Neural progenitor cell (in vitro differentiated cells): Measurements from ENCODE around the gene HSD17B7. TPM values are rescaled to one million over a fixed set of nuclear protein-coding genes. Genes with fewer than 3 reads are reported as not detected.

Experiments used
- DNase-seq: peaks from one replicate; pipeline ENCODE4 v3.0.0-alpha.2; 2016; ENCODE audit warnings: low spot score
- H2AFZ ChIP-seq: fragments of 200-600 bp; sonication (generic); replicated peaks from 2 replicates; pipeline ENCODE4 v1.6.1; 2016; ENCODE audit warnings: antibody characterized with exemption
- H3F3A ChIP-seq: fragments of 200-600 bp; sonication (generic); 2 replicates; pipeline ENCODE4 v1.6.1; 2016; ENCODE audit warnings: antibody characterized with exemption, low read depth
- H3K27ac ChIP-seq: fragments of 200-600 bp; sonication (generic); 2 replicates; pipeline ENCODE4 v1.5.1; 2016; ENCODE audit warnings: mild to moderate bottlenecking
- H3K27me3 ChIP-seq: fragments of 200-600 bp; sonication (generic); 2 replicates; pipeline ENCODE4 v1.6.1; 2016; ENCODE audit warnings: mild to moderate bottlenecking, moderate library complexity
- H3K36me3 ChIP-seq: fragments of 200-600 bp; sonication (generic); 2 replicates; pipeline ENCODE4 v1.5.1; 2016
- H3K4me1 ChIP-seq: fragments of 200-600 bp; sonication (generic); 2 replicates; pipeline ENCODE4 v1.6.1; 2016; ENCODE audit warnings: mixed run types
- H3K4me2 ChIP-seq: fragments of 200-600 bp; sonication (generic); 2 replicates; pipeline ENCODE4 v1.6.1; 2016
- H3K4me3 ChIP-seq: fragments of 200-600 bp; sonication (generic); 2 replicates; pipeline ENCODE4 v1.5.1; 2016
- H3K79me2 ChIP-seq: fragments of 200-600 bp; sonication (generic); 2 replicates; pipeline ENCODE4 v1.6.1; 2016; ENCODE audit warnings: low read depth
- H3K9ac ChIP-seq: fragments of 200-600 bp; sonication (generic); 2 replicates; pipeline ENCODE4 v1.6.1; 2016
- H3K9me3 ChIP-seq: fragments of 200-600 bp; sonication (generic); 2 replicates; pipeline ENCODE4 v1.5.1; 2016; ENCODE audit warnings: low read depth
- H4K20me1 ChIP-seq: fragments of 200-600 bp; sonication (generic); 2 replicates; pipeline ENCODE4 v1.6.1; 2016; ENCODE audit warnings: low read depth
- H3K27ac Mint-ChIP-seq: 3 replicates; pipeline ENCODE4 v1.8.0; 2021; ENCODE audit warnings: mixed read lengths
- H3K27me3 Mint-ChIP-seq: 2 replicates; pipeline ENCODE4 v1.8.0; 2022; ENCODE audit warnings: low read depth, mild to moderate bottlenecking, inconsistent platforms, moderate library complexity, mixed read lengths; ENCODE audit not compliant: insufficient read depth
- H3K36me3 Mint-ChIP-seq: 3 replicates; pipeline ENCODE4 v1.8.0; 2021; ENCODE audit warnings: mixed read lengths
- H3K4me1 Mint-ChIP-seq: 3 replicates; pipeline ENCODE4 v1.8.0; 2021; ENCODE audit warnings: mixed read lengths
- H3K4me3 Mint-ChIP-seq: 3 replicates; pipeline ENCODE4 v1.8.0; 2021; ENCODE audit warnings: mild to moderate bottlenecking, moderate library complexity, mixed read lengths
- H3K9me3 Mint-ChIP-seq: 3 replicates; pipeline ENCODE4 v1.8.0; 2020; ENCODE audit warnings: mixed read lengths
- CTCF ChIP-seq: fragments of 200-600 bp; sonication (generic); IDR thresholded peaks from 2 replicates; pipeline ENCODE4 v1.5.1; 2017; ENCODE audit warnings: antibody characterized with exemption, mild to moderate bottlenecking
- EZH2 ChIP-seq: fragments of 200-600 bp; sonication (generic); IDR thresholded peaks from 2 replicates; pipeline ENCODE4 v1.6.1; 2017; ENCODE audit warnings: antibody characterized with exemption, mild to moderate bottlenecking, moderate library complexity
- EZH2phosphoT487 ChIP-seq: fragments of 200-600 bp; sonication (generic); IDR thresholded peaks from 2 replicates; pipeline ENCODE4 v1.6.1; 2017; ENCODE audit warnings: antibody characterized with exemption
- total RNA-seq: library from RNA; depleted of rRNA; stranded (reverse); fragments of >200 nt; gene quantifications from 2 replicates; pipeline ENCODE4 v1.2.3, GENCODE V29; 2015; ENCODE audit warnings: low replicate concordance

Gene HSD17B7
- total RNA-seq, 1 donor from 2014 or later, result 48.0 TPM

DNA sequence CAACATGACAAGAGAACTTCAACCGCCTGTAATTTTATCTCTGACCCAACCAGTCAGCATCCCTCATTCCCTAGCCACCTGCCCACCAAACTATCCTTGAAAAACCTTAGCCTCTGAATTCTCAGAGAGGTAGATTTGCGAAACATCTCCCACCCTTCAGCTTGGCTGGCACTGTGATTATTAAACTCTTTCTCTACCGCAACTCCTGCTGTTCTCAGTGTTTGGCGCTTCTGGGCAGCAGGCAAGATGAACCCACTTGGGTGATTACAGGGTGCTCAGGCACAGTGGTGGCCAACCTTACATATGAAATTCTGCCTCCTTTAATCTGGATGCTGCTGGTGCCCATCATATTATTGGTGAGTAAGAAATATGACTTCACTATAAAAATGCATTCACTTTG, 48.4 kb downstream of the HSD17B7 start:
- Histone ChIP-seq H3F3A (no peaks in the 10 kb centered on the region), H3K36me3 (no peaks in the 10 kb centered on the region), H3K4me1 (peaks cover 11% of the 10 kb centered on the region), H3K27ac (no peak overlapping the region), H3K79me2 (no peaks in the 10 kb centered on the region), H4K20me1 (no peaks in the 10 kb centered on the region), H3K4me2 (no peak overlapping the region), H3K4me3 (no peak overlapping the region), H3K27me3 (no peaks in the 10 kb centered on the region), H3K9ac (no peak overlapping the region), H3K9me3 (peaks cover 9% of the 10 kb centered on the region), H2AFZ (no peak overlapping the region)
- no peak overlapping the region for H3K4me3 Mint-ChIP-seq
- peaks cover 3% of the 10 kb centered on the region for H3K36me3 Mint-ChIP-seq
- H3K9me3 Mint-ChIP-seq, result peaks cover 6% of the 10 kb centered on the region
- no peak overlapping the region for H3K27ac Mint-ChIP-seq
- H3K27me3 Mint-ChIP-seq, result no peaks in the 10 kb centered on the region
- no peaks in the 10 kb centered on the region for H3K4me1 Mint-ChIP-seq
- DNase-seq, result no peak
- TF ChIP-seq EZH2 (no peak), CTCF (no peak), EZH2phosphoT487 (no peak)

DNA sequence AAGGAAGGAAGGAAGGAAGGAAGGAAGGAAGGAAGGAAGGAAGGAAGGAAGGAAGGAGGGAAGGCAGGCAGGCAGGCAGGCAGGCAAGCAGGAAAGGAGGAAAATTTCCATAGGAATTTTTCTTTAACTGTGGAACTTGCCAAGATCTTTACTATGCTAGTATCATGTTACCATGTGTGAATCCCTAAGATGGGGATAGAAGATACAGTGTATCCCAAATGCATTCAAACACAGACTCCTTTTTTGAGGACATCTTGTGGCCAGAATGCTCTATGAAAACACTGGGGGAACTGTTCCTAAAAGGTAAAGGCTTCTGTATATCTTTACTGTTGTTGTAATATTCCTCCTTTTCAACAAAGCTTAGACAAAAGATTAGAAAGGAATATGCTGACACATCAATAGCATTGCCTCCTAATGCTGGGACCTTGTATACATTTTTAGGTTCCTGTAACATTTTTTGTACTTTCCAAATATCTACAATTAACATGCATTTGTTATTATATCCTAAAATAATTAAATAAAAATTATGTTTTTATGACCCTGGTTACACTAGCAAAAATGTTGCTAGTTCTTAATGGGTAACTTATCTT, 49.8 kb downstream of the HSD17B7 start:
- TF ChIP-seq EZH2 (no peak), EZH2phosphoT487 (no peak), CTCF (no peak)
- no peak overlapping the region for H3K27ac Mint-ChIP-seq
- no peaks in the 10 kb centered on the region for H3K4me1 Mint-ChIP-seq
- no peaks in the 10 kb centered on the region for H4K20me1 ChIP-seq
- H3K27me3 Mint-ChIP-seq, result no peaks in the 10 kb centered on the region
- H3K27me3 ChIP-seq, result no peaks in the 10 kb centered on the region
- no peak overlapping the region for H2AFZ ChIP-seq
- no peaks in the 10 kb centered on the region for H3K79me2 ChIP-seq
- H3K36me3 ChIP-seq, result no peaks in the 10 kb centered on the region
- H3K9ac ChIP-seq, result no peak overlapping the region
- H3K9me3 ChIP-seq, result peaks cover 9% of the 10 kb centered on the region
- H3K4me1 ChIP-seq, result peaks cover 3% of the 10 kb centered on the region
- no peak overlapping the region for H3K4me3 ChIP-seq
- no peaks in the 10 kb centered on the region for H3F3A ChIP-seq
- H3K4me3 Mint-ChIP-seq, result no peak overlapping the region
- H3K4me2 ChIP-seq, result no peak overlapping the region
- peaks cover 3% of the 10 kb centered on the region for H3K36me3 Mint-ChIP-seq
- DNase-seq, result no peak
- H3K27ac ChIP-seq, result no peak overlapping the region
- H3K9me3 Mint-ChIP-seq, result peaks cover 6% of the 10 kb centered on the region

GRCh38 chr1:162844153-162844552, 53.7 kb downstream of the HSD17B7 start:
- H3K4me2 ChIP-seq, result no peak overlapping the region
- H3K4me1 ChIP-seq, result no peaks in the 10 kb centered on the region
- H3K9me3 Mint-ChIP-seq, result no peaks in the 10 kb centered on the region
- no peaks in the 10 kb centered on the region for H3K27me3 ChIP-seq
- no peak overlapping the region for H3K27ac ChIP-seq
- no peak overlapping the region for H3K4me3 ChIP-seq
- no peaks in the 10 kb centered on the region for H3K4me1 Mint-ChIP-seq
- H3K79me2 ChIP-seq, result no peaks in the 10 kb centered on the region
- no peak for DNase-seq
- no peak overlapping the region for H3K27ac Mint-ChIP-seq
- peak overlapping the region; percentile 19 for H2AFZ ChIP-seq
- no peak for TF ChIP-seq CTCF
- no peak for TF ChIP-seq EZH2
- TF ChIP-seq EZH2phosphoT487, result no peak
- H3K9me3 ChIP-seq, result no peaks in the 10 kb centered on the region
- no peaks in the 10 kb centered on the region for H3F3A ChIP-seq
- H3K4me3 Mint-ChIP-seq, result no peak overlapping the region
- no peaks in the 10 kb centered on the region for H4K20me1 ChIP-seq
- H3K36me3 Mint-ChIP-seq, result no peaks in the 10 kb centered on the region
- no peaks in the 10 kb centered on the region for H3K27me3 Mint-ChIP-seq
- no peak overlapping the region for H3K9ac ChIP-seq
- no peaks in the 10 kb centered on the region for H3K36me3 ChIP-seq
